Measurements from ENCODE around the gene MGRN1. TPM values are rescaled to one million over a fixed set of nuclear protein-coding genes. Genes with fewer than 3 reads are reported as not detected.

Gene MGRN1
- total and polyA plus RNA-seq, 2 of the 13 experiments (the other 11 are each of a cell fraction or from before 2014, with no cell fraction given), result 11.9 to 12.6 TPM

DNA sequence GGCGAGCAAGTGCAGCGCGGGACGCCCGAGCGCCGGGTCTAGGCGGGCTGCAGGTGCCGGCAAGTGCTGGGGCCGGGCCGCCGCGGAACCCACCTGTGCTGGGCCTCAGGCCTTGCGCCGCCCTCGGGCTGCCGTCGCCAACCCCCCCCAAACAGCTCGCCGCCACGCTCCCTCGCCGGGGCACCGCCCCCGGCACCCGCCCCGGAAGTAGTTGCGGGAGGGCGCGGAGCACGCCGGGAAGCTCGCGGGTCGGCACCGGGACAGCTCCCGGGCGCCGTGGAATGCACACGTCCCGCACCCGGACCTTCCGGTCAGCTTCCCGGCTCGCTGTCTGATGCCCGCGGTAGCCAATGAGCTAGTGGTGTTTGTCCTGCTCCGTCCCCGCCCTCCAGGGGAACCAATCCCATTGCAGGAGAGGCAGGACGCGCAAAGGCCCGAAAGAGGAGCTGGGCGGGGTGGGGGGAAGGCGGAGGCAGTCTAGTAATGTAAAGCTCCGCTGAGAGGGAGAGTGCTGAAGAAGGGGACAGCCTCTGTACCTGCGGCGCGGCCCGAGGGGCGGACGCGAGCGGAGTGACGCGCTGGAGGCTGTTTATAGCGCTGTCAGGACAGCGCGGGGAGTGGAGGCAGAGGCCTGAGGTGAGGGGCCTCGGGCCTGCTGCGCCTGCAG lies 109.6 kb downstream of the MGRN1 start, which contains the start of the genes ANKS3 and DNAAF8 (continued):
- TF ChIP-seq, protein P1, sequence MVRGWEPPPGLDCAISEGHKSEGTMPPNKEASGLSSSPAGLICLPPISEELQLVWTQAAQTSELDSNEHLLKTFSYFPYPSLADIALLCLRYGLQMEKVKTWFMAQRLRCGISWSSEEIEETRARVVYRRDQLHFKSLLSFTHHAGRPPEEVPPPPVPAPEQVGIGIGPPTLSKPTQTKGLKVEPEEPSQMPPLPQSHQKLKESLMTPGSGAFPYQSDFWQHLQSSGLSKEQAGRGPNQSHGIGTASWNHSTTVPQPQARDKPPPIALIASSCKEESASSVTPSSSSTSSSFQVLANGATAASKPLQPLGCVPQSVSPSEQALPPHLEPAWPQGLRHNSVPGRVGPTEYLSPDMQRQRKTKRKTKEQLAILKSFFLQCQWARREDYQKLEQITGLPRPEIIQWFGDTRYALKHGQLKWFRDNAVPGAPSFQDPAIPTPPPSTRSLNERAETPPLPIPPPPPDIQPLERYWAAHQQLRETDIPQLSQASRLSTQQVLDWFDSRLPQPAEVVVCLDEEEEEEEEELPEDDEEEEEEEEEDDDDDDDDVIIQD (CRISPR knock-in tag; IDR thresholded peaks at IDR 0.05; ENCODE audit: low read depth), result no peak
- no peak for TF ChIP-seq ZNF251 (CRISPR knock-in tag; IDR thresholded peaks at IDR 0.05)
- TF ChIP-seq, protein P2, sequence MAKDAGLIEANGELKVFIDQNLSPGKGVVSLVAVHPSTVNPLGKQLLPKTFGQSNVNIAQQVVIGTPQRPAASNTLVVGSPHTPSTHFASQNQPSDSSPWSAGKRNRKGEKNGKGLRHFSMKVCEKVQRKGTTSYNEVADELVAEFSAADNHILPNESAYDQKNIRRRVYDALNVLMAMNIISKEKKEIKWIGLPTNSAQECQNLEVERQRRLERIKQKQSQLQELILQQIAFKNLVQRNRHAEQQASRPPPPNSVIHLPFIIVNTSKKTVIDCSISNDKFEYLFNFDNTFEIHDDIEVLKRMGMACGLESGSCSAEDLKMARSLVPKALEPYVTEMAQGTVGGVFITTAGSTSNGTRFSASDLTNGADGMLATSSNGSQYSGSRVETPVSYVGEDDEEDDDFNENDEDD (CRISPR knock-in tag; IDR thresholded peaks at IDR 0.05; ENCODE audit: borderline replicate concordance), result peak; percentile 76; the same call in 1 of the 2 replicates
- TF ChIP-seq ZNF879 (CRISPR knock-in tag; IDR thresholded peaks at IDR 0.05), result no peak
- TF ChIP-seq, protein P3, sequence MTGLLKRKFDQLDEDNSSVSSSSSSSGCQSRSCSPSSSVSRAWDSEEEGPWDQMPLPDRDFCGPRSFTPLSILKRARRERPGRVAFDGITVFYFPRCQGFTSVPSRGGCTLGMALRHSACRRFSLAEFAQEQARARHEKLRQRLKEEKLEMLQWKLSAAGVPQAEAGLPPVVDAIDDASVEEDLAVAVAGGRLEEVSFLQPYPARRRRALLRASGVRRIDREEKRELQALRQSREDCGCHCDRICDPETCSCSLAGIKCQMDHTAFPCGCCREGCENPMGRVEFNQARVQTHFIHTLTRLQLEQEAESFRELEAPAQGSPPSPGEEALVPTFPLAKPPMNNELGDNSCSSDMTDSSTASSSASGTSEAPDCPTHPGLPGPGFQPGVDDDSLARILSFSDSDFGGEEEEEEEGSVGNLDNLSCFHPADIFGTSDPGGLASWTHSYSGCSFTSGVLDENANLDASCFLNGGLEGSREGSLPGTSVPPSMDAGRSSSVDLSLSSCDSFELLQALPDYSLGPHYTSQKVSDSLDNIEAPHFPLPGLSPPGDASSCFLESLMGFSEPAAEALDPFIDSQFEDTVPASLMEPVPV (CRISPR knock-in tag; IDR thresholded peaks at IDR 0.05), result peak; percentile 46; the same call in 1 of the 2 replicates
- TF ChIP-seq ZNF343 (CRISPR knock-in tag; IDR thresholded peaks at IDR 0.05), result no peak; the same call in 1 of the 2 replicates
- no peak for TF ChIP-seq ZNF674 (CRISPR knock-in tag; IDR thresholded peaks at IDR 0.05; ENCODE audit: low read depth)
- peak; percentile 44; the same call in 1 of the 2 replicates for TF ChIP-seq CHD2 (IDR thresholded peaks at IDR 0.05; ENCODE audit: low read depth, low read length)
- TF ChIP-seq SAP130 (CRISPR knock-in tag; IDR thresholded peaks at IDR 0.05; ENCODE audit: low read depth), result peak; percentile 99
- TF ChIP-seq ISX (CRISPR knock-in tag; conservative IDR thresholded peaks at IDR 0.05), result no peak
- no peak for TF ChIP-seq ZNF441 (CRISPR knock-in tag; IDR thresholded peaks at IDR 0.05; ENCODE audit: borderline replicate concordance)
- peak; percentile 79 for TF ChIP-seq SALL2 (CRISPR knock-in tag; IDR thresholded peaks at IDR 0.05)
- TF ChIP-seq ZNF761 (CRISPR knock-in tag; conservative IDR thresholded peaks at IDR 0.05), result no peak; the same call in 1 of the 2 replicates
- TF ChIP-seq HOXA9 (CRISPR knock-in tag; IDR thresholded peaks at IDR 0.05; ENCODE audit: borderline replicate concordance), result 0 out of 2 replicates have a peak, but pooled peaks have one; percentile 52
- no peak for TF ChIP-seq NR2F6 (IDR thresholded peaks at IDR 0.05)
- no peak for TF ChIP-seq NR2F6 (CRISPR knock-in tag; IDR thresholded peaks at IDR 0.05)
- no peak for TF ChIP-seq SMC3 (IDR thresholded peaks at IDR 0.05; ENCODE audit: low read length)
- TF ChIP-seq MEIS2 (CRISPR knock-in tag; IDR thresholded peaks at IDR 0.05), result peak; percentile 75; the same call in 1 of the 2 replicates
- TF ChIP-seq ZNF24 (IDR thresholded peaks at IDR 0.05), result no peak
- peak; percentile 52; the same call in 1 of the 2 replicates for TF ChIP-seq ZNF501 (CRISPR knock-in tag; IDR thresholded peaks at IDR 0.05)
- TF ChIP-seq, protein P4, sequence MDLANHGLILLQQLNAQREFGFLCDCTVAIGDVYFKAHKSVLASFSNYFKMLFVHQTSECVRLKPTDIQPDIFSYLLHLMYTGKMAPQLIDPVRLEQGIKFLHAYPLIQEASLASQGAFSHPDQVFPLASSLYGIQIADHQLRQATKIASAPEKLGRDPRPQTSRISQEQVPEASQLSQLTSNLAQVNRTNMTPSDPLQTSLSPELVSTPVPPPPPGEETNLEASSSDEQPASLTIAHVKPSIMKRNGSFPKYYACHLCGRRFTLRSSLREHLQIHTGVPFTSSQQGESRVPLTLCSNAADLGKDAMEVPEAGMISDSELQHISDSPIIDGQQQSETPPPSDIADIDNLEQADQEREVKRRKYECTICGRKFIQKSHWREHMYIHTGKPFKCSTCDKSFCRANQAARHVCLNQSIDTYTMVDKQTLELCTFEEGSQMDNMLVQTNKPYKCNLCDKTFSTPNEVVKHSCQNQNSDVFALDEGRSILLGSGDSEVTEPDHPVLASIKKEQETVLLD (CRISPR knock-in tag; IDR thresholded peaks at IDR 0.05; ENCODE audit: low read depth), result peak; percentile 100
- TF ChIP-seq NR3C1 (CRISPR knock-in tag; IDR thresholded peaks at IDR 0.05), result no peak
- TF ChIP-seq ZNF543 (CRISPR knock-in tag; IDR thresholded peaks at IDR 0.05), result 0 out of 2 replicates have a peak, but pooled peaks have one; percentile 28
- no peak for TF ChIP-seq ZBTB3 (CRISPR knock-in tag; IDR thresholded peaks at IDR 0.05; ENCODE audit: borderline replicate concordance, low read depth)
- peak; percentile 66 for TF ChIP-seq TAF1 (CRISPR knock-in tag; IDR thresholded peaks at IDR 0.05)
- peak; percentile 94 for TF ChIP-seq KMT2B (CRISPR knock-in tag; IDR thresholded peaks at IDR 0.05)
- no peak for TF ChIP-seq FOXJ3 (CRISPR knock-in tag; IDR thresholded peaks at IDR 0.05; ENCODE audit: borderline replicate concordance)
- no peak for TF ChIP-seq ATM (IDR thresholded peaks at IDR 0.05; ENCODE audit: borderline replicate concordance)

Measured in HepG2 (cell line).